Lower leg skin (tissue), 4 donors: Measurements from ENCODE around the gene C1QL4. TPM values are rescaled to one million over a fixed set of nuclear protein-coding genes. Genes with fewer than 3 reads are reported as not detected.

Experiments used
- DNase-seq, 2 donors: peaks; one replicate each; pipeline ENCODE4 v3.0.0-alpha.2; 2019; ENCODE audit warnings: low spot score in 2 of 2
- H3K4me3 ChIP-seq: fragments of 200-600 bp; sonication (generic); 2 replicates; pipeline ENCODE4 v1.5.1; 2017; ENCODE audit warnings: mild to moderate bottlenecking, low read depth; ENCODE audit not compliant: poor library complexity, severe bottlenecking
- CTCF ChIP-seq, 3 donors: fragments of 450-650 bp; IDR thresholded peaks; one replicate each; pipeline ENCODE4 v1.5.1; 2016; ENCODE audit warnings: antibody characterized with exemption in 3 of 3, mild to moderate bottlenecking in 3 of 3, moderate library complexity in 2 of 3
- POLR2A ChIP-seq, 2 donors: fragments of 450-650 bp; IDR thresholded peaks; one replicate each; pipeline ENCODE4 v1.6.1; 2016 to 2017; ENCODE audit warnings: antibody characterized with exemption in 2 of 2, mild to moderate bottlenecking in 1 of 2, moderate library complexity in 1 of 2
- WGBS, 2 donors: methylation state at CpG; one replicate each; pipeline ENCODE4 v1.1.5; 2018; 5-methylcytosine and 5-hydroxymethylcytosine counted together
- intact Hi-C: fragments of 100-400 bp; cut with DNase I; formaldehyde crosslinking; loops from one replicate; pipeline ENCODE4 v1.15.0; 2023; ENCODE audit warnings: low total_unique reads
- total RNA-seq, 4 donors: library from RNA; depleted of rRNA; stranded (reverse); fragments of >200 nt; gene quantifications; one replicate each; pipeline ENCODE4 v1.1.0, GENCODE V29; 2016

C1QL4 gene
- total RNA-seq, 4 donors from 2014 or later = 0.62 to 2.5 (median 1.1) TPM; not detected in 1

DNA sequence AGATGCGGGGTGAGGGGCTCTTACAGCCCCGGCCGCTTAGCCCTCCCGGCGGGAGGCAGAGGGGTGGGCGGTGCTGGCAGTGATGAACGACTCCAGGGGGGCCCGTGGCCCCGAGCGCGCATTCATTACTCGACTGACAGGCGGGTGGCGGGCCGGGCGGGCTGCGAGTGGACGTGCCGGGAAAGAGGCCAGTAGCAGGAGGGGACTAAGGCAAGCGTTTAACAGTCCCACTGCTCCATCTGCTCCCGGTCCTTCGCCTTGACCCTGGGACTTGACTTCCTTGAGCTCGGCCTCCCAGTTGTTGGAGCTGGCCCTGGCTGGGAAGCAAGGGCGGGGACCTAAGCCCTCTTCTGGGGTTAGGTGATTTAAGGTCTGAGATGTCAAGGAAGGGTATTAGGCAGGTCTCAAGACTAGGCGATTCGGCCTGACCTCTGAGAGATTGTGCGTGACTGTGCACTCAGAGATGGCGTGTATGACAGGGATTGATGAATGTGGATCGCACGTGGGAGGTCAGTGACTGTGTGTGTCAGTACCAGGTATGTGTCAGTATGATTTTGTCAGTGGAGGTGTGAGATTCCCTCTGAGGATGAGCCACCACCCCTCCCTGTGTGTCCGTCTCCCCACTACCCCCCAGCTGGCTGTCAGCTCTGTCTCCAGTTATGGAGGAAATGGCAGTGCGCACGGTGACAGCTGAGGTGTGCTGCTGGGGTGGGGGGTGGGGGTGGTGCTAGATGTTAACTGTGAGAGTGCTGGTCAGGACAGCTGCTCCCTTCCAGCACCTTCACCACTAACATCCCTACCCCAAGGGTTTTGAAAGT lies 6.1 kb upstream of the C1QL4 start:
- no peak overlapping the region for H3K4me3 ChIP-seq
- WGBS, 2 donors = 4 to 5% methylated on average over 20 to 26 of the region's 33 CpGs
- intact Hi-C loops = loop anchor here (5.0 kb wide), 1 partner anchor 56 kb away; no protein-coding TSS in a partner anchor
- peak in 1 of 2 donors; percentile 86 for DNase-seq
- TF ChIP-seq CTCF (IDR thresholded peaks at IDR 0.05) (no peak), POLR2A (IDR thresholded peaks at IDR 0.05) (no peak)

GRCh38 chr12:49342066-49342913 lies 5.3 kb upstream of the C1QL4 start:
- 3 to 4% methylated on average over 29 to 55 of the region's 58 CpGs for WGBS, 2 donors
- intact Hi-C loops = loop anchor here (5.0 kb wide), 1 partner anchor 55 kb away; no protein-coding TSS in a partner anchor
- no peak for TF ChIP-seq POLR2A (IDR thresholded peaks at IDR 0.05)
- peak in 1 of 3 donors; percentile 65 for TF ChIP-seq CTCF (IDR thresholded peaks at IDR 0.05)
- no peak overlapping the region for H3K4me3 ChIP-seq
- peak in 1 of 2 donors; percentile 94 for DNase-seq

DNA sequence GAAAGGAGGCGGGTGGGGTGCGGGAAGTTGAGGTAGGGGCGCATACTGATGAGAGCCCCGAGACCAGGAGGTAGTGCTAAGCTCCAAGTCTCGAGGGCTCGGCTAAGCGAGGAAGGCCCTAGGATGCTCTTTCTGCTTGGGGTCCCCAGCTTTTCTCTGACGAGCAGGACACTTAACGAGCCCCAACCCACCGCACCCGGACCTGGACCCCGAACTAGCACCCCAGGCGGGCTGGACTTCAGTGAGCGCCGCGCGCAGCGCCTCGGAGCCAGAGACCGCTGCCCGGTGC lies 4.7 kb upstream of the C1QL4 start:
- intact Hi-C loops = loop anchor here (5.0 kb wide), 1 partner anchor 54 kb away; no protein-coding TSS in a partner anchor
- WGBS, 2 donors = 45 to 61% methylated on average over 20 to 21 of the region's 21 CpGs
- H3K4me3 ChIP-seq = no peak overlapping the region
- DNase-seq = peak in 1 of 2 donors; percentile 82
- TF ChIP-seq POLR2A (IDR thresholded peaks at IDR 0.05) (no peak), CTCF (IDR thresholded peaks at IDR 0.05) (no peak)

GRCh38 chr12:49340971-49341776 lies 4.2 kb upstream of the C1QL4 start:
- intact Hi-C loops = loop anchor here (5.0 kb wide), 1 partner anchor 54 kb away; no protein-coding TSS in a partner anchor
- H3K4me3 ChIP-seq = no peak overlapping the region
- DNase-seq = peak in 1 of 2 donors; percentile 72
- TF ChIP-seq CTCF (IDR thresholded peaks at IDR 0.05) (no peak), POLR2A (IDR thresholded peaks at IDR 0.05) (no peak)
- WGBS, 2 donors = 57 to 64% methylated on average over 13 to 14 of the region's 14 CpGs

- 55 to 67% methylated on average over 6 of the region's 6 CpGs for WGBS, 2 donors
- TF ChIP-seq POLR2A (IDR thresholded peaks at IDR 0.05) = no peak
- no peak for TF ChIP-seq CTCF (IDR thresholded peaks at IDR 0.05)
- intact Hi-C loops = loop anchor here (5.0 kb wide), 1 partner anchor 53 kb away; no protein-coding TSS in a partner anchor
- peak in 1 of 2 donors; percentile 46 for DNase-seq
- no peak overlapping the region for H3K4me3 ChIP-seq
These were observed 3.3 kb upstream of the C1QL4 start for GRCh38 chr12:49340095-49340870.
